Trophoblast cell (in vitro differentiated cells and primary cell): ENCODE data around the gene MICU1.
"Not testable (repeated sequence)": the region's sequence is repeated elsewhere in the genome, so short reads cannot be mapped to it uniquely, and the experiment has no call there.

Experiments
- DNase-seq, 2 donors: peaks; one replicate each; pipeline ENCODE4 v3.0.0-alpha.2; 2016
- H2AFZ ChIP-seq: 2 replicates; pipeline ENCODE4 v1.6.1; 2013; ENCODE audit warnings: low read length, moderate library complexity, mild to moderate bottlenecking; ENCODE audit not compliant: insufficient read depth, poor library complexity
- H2AK5ac ChIP-seq: 2 replicates; pipeline ENCODE4 v1.6.1; 2013; ENCODE audit warnings: mild to moderate bottlenecking, low read length
- H2BK120ac ChIP-seq: 2 replicates; pipeline ENCODE4 v1.6.1; 2013; ENCODE audit warnings: low read length, mild to moderate bottlenecking, moderate library complexity; ENCODE audit not compliant: insufficient read depth, poor library complexity
- H2BK12ac ChIP-seq: 2 replicates; pipeline ENCODE4 v1.6.1; 2013; ENCODE audit warnings: mild to moderate bottlenecking, low read length, moderate library complexity
- H2BK5ac ChIP-seq: 2 replicates; pipeline ENCODE4 v1.6.1; 2013; ENCODE audit warnings: low read length, low read depth, moderate library complexity, mild to moderate bottlenecking; ENCODE audit not compliant: poor library complexity
- H3K14ac ChIP-seq: 2 replicates; pipeline ENCODE4 v1.6.1; 2013; ENCODE audit warnings: mild to moderate bottlenecking, low read length
- H3K18ac ChIP-seq: 2 replicates; pipeline ENCODE4 v1.6.1; 2013; ENCODE audit warnings: mild to moderate bottlenecking, low read length
- H3K23ac ChIP-seq: 2 replicates; pipeline ENCODE4 v1.6.1; 2013; ENCODE audit warnings: low read length
- H3K27ac ChIP-seq: 2 replicates; pipeline ENCODE4 v1.5.1; 2013; ENCODE audit warnings: low read depth, mild to moderate bottlenecking, inconsistent platforms, low read length, moderate library complexity
- H3K27me3 ChIP-seq: 2 replicates; pipeline ENCODE4 v1.6.1; 2013; ENCODE audit warnings: inconsistent platforms, mild to moderate bottlenecking, low read length, moderate library complexity; ENCODE audit not compliant: insufficient read depth
- H3K36me3 ChIP-seq, 2 experiments: 1 replicate in 1 of 2; 2 replicates in 1 of 2; pipeline ENCODE4 v1.6.1; 2013; ENCODE audit warnings: low read length in 2 of 2, mild to moderate bottlenecking in 2 of 2, moderate library complexity in 1 of 2; ENCODE audit not compliant: insufficient read depth in 2 of 2, control insufficient read depth in 1 of 2
- H3K4ac ChIP-seq: 2 replicates; pipeline ENCODE4 v1.6.1; 2013; ENCODE audit warnings: low read depth, mild to moderate bottlenecking, low read length, moderate library complexity
- H3K4me1 ChIP-seq, 2 experiments: 1 replicate in 1 of 2; 2 replicates in 1 of 2; pipeline ENCODE4 v1.6.1; 2013; ENCODE audit warnings: low read length in 2 of 2, mild to moderate bottlenecking in 2 of 2, moderate library complexity in 1 of 2; ENCODE audit not compliant: insufficient read depth in 2 of 2, control insufficient read depth in 1 of 2
- H3K4me2 ChIP-seq: 2 replicates; pipeline ENCODE4 v1.6.1; 2013; ENCODE audit warnings: inconsistent platforms, mild to moderate bottlenecking, low read length, moderate library complexity
- H3K4me3 ChIP-seq: 2 replicates; pipeline ENCODE4 v1.5.1; 2013; ENCODE audit warnings: mild to moderate bottlenecking, low read depth, low read length, inconsistent platforms
- H3K79me1 ChIP-seq: one replicate; pipeline ENCODE4 v1.6.1; 2013; ENCODE audit warnings: low read length
- H3K79me2 ChIP-seq: 2 replicates; pipeline ENCODE4 v1.6.1; 2013; ENCODE audit warnings: low read length, mild to moderate bottlenecking; ENCODE audit not compliant: control insufficient read depth, insufficient read depth, poor library complexity
- H3K9ac ChIP-seq: 2 replicates; pipeline ENCODE4 v1.6.1; 2013; ENCODE audit warnings: mild to moderate bottlenecking, low read length
- H3K9me3 ChIP-seq: 2 replicates; pipeline ENCODE4 v1.6.1; 2013; ENCODE audit warnings: low read depth, mild to moderate bottlenecking, control low read depth, inconsistent platforms, low read length; ENCODE audit not compliant: insufficient read depth
- H4K12ac ChIP-seq: 2 replicates; pipeline ENCODE4 v1.6.1; 2013; ENCODE audit warnings: low read depth, mild to moderate bottlenecking, low read length, moderate library complexity
- H4K8ac ChIP-seq: 2 replicates; pipeline ENCODE4 v1.6.1; 2013; ENCODE audit warnings: low read depth, mild to moderate bottlenecking, low read length, moderate library complexity
- H4K91ac ChIP-seq: one replicate; pipeline ENCODE4 v1.6.1; 2013; ENCODE audit warnings: low read depth, mild to moderate bottlenecking, low read length, moderate library complexity
- WGBS: extraction: QIAGEN DNeasy Blood & Tissue Kit; methylation state at CpG from one replicate; pipeline ENCODE4 v1.1.7; 2013; ENCODE audit warnings: missing lambda C conversion rate; ENCODE audit not compliant: insufficient read length, insufficient coverage; ENCODE audit errors: extremely low coverage; 5-methylcytosine and 5-hydroxymethylcytosine counted together

The MICU1 gene

GRCh38 chr10:72648301-72648700 lies 22.4 kb upstream of the MICU1 start:
- no peak overlapping the region for H2BK5ac ChIP-seq
- H2BK120ac ChIP-seq = no peak overlapping the region
- no peaks in the 10 kb centered on the region for H3K36me3 ChIP-seq
- no peak overlapping the region for H2AK5ac ChIP-seq
- H2AFZ ChIP-seq = no peak overlapping the region
- H3K4me2 ChIP-seq = no peak overlapping the region
- H3K23ac ChIP-seq = no peak overlapping the region
- no peak overlapping the region for H3K4ac ChIP-seq
- no peak overlapping the region for H3K14ac ChIP-seq
- H4K12ac ChIP-seq = no peak overlapping the region
- H3K4me1 ChIP-seq = no peaks in the 10 kb centered on the region
- H3K27ac ChIP-seq = no peak overlapping the region
- no peaks in the 10 kb centered on the region for H3K27me3 ChIP-seq
- H3K18ac ChIP-seq = no peak overlapping the region
- H4K8ac ChIP-seq = no peak overlapping the region
- H4K91ac ChIP-seq = no peak overlapping the region
- no peaks in the 10 kb centered on the region for H3K9me3 ChIP-seq
- no peaks in the 10 kb centered on the region for H3K79me1 ChIP-seq
- no peaks in the 10 kb centered on the region for H3K79me2 ChIP-seq
- H2BK12ac ChIP-seq = no peak overlapping the region
- no peak overlapping the region for H3K9ac ChIP-seq
- no peak overlapping the region for H3K4me3 ChIP-seq
- no peak for DNase-seq
- WGBS = no CpG with 5 or more reads among the region's 1 CpG

GRCh38 chr10:72646971-72647370 lies 21.1 kb upstream of the MICU1 start:
- H2BK120ac ChIP-seq, H3K9ac ChIP-seq, H3K9me3 ChIP-seq, H2AFZ ChIP-seq, H3K79me1 ChIP-seq, H3K4me2 ChIP-seq, H4K8ac ChIP-seq, H3K4ac ChIP-seq, H4K12ac ChIP-seq, H3K4me1 ChIP-seq, H2AK5ac ChIP-seq, H3K18ac ChIP-seq, H3K79me2 ChIP-seq, H2BK5ac ChIP-seq, H3K4me3 ChIP-seq, DNase-seq, H2BK12ac ChIP-seq, H4K91ac ChIP-seq, H3K27me3 ChIP-seq, H3K27ac ChIP-seq, H3K23ac ChIP-seq, H3K14ac ChIP-seq, H3K36me3 ChIP-seq: not testable (repeated sequence)
- WGBS = no CpG with 5 or more reads among the region's 3 CpGs

- Histone ChIP-seq H4K12ac (no peak overlapping the region), H3K79me2 (no peaks in the 10 kb centered on the region), H3K36me3 (no peaks in the 10 kb centered on the region), H3K4me3 (no peak overlapping the region), H3K27me3 (no peaks in the 10 kb centered on the region), H2BK12ac (no peak overlapping the region), H3K27ac (no peak overlapping the region), H2AK5ac (no peak overlapping the region), H3K4ac (no peak overlapping the region), H3K9me3 (no peaks in the 10 kb centered on the region), H2BK120ac (no peak overlapping the region), H4K91ac (no peak overlapping the region), H2AFZ (no peak overlapping the region), H3K9ac (no peak overlapping the region), H2BK5ac (no peak overlapping the region), H3K23ac (no peak overlapping the region), H3K4me2 (no peak overlapping the region), H4K8ac (no peak overlapping the region), H3K79me1 (no peaks in the 10 kb centered on the region), H3K4me1 (no peaks in the 10 kb centered on the region), H3K14ac (no peak overlapping the region), H3K18ac (no peak overlapping the region)
- WGBS = no CpG with 5 or more reads among the region's 2 CpGs
- no peak for DNase-seq
These were observed 19.5 kb upstream of the MICU1 start for GRCh38 chr10:72645263-72645858.

- Histone ChIP-seq H3K9ac (no peak overlapping the region), H2AFZ (no peak overlapping the region), H3K4me2 (no peak overlapping the region), H3K23ac (no peak overlapping the region), H3K79me1 (no peaks in the 10 kb centered on the region), H4K91ac (no peak overlapping the region), H4K8ac (no peak overlapping the region), H3K4me1 (no peaks in the 10 kb centered on the region), H2AK5ac (no peak overlapping the region), H3K14ac (no peak overlapping the region), H2BK5ac (no peak overlapping the region), H3K36me3 (no peaks in the 10 kb centered on the region), H2BK120ac (no peak overlapping the region), H3K9me3 (no peaks in the 10 kb centered on the region), H3K79me2 (no peaks in the 10 kb centered on the region), H2BK12ac (no peak overlapping the region), H3K27me3 (no peaks in the 10 kb centered on the region), H3K4ac (no peak overlapping the region), H4K12ac (no peak overlapping the region), H3K18ac (no peak overlapping the region), H3K4me3 (no peak overlapping the region), H3K27ac (no peak overlapping the region)
- no CpG with 5 or more reads among the region's 5 CpGs for WGBS
- DNase-seq = no peak
These were observed 16.4 kb upstream of the MICU1 start for GRCh38 chr10:72642318-72642717.
